ENCODE measurements around the gene EVA1C.
"Not testable (repeated sequence)": the region's sequence is repeated elsewhere in the genome, so short reads cannot be mapped to it uniquely, and the experiment has no call there.

Gene EVA1C, protein sequence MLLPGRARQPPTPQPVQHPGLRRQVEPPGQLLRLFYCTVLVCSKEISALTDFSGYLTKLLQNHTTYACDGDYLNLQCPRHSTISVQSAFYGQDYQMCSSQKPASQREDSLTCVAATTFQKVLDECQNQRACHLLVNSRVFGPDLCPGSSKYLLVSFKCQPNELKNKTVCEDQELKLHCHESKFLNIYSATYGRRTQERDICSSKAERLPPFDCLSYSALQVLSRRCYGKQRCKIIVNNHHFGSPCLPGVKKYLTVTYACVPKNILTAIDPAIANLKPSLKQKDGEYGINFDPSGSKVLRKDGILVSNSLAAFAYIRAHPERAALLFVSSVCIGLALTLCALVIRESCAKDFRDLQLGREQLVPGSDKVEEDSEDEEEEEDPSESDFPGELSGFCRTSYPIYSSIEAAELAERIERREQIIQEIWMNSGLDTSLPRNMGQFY

DNA sequence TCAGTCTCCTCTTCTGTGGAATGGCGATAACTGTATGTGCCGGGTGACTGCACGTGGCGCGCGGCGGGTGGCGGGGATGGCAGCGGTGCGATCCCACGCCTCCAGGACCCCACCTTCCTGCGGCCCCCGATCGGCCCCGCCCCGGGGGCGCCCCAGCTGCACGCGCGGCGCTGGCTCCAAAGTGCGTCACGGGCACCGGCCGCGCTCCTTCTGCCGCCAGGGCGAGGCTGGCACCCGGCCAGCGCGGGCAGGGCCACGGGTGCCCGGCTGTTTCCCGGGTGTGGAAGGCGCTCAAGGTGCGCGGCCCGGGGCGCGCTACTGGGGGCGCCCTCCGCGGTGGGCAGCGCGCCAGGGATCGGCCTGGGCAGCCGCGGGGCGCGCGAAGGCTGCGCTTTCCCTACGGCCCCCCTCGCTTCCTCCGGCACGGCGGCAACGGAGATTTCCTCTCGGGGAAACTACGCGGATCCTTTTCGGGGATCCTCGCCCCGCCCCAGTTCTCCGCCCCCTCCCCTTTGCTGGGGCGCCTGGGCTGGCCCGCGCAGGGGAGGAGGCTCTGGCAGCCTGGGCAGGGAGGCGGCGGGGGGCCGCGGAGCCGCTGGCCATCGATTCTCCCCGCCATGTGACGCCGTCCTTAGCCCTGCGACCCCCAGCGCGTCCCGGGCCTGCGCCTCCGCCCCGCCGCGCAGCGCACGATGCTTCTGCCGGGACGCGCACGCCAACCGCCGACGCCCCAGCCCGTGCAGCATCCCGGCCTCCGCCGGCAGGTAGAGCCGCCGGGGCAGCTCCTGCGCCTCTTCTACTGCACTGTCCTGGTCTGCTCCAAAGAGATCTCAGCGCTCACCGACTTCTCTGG lies at the start of gene EVA1C:
TSS of gene EVA1C (plus strand) at position 545 of the 853 bp plus-strand sequence. CDS start at position 693, 148 bp downstream.
- TF ChIP-seq, protein P1, sequence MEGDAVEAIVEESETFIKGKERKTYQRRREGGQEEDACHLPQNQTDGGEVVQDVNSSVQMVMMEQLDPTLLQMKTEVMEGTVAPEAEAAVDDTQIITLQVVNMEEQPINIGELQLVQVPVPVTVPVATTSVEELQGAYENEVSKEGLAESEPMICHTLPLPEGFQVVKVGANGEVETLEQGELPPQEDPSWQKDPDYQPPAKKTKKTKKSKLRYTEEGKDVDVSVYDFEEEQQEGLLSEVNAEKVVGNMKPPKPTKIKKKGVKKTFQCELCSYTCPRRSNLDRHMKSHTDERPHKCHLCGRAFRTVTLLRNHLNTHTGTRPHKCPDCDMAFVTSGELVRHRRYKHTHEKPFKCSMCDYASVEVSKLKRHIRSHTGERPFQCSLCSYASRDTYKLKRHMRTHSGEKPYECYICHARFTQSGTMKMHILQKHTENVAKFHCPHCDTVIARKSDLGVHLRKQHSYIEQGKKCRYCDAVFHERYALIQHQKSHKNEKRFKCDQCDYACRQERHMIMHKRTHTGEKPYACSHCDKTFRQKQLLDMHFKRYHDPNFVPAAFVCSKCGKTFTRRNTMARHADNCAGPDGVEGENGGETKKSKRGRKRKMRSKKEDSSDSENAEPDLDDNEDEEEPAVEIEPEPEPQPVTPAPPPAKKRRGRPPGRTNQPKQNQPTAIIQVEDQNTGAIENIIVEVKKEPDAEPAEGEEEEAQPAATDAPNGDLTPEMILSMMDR (IDR thresholded peaks at IDR 0.05; ENCODE audit: low read depth, low read length), result no peak
- no peak for DNase-seq (ENCODE audit: extremely low read depth, low read depth)

DNA sequence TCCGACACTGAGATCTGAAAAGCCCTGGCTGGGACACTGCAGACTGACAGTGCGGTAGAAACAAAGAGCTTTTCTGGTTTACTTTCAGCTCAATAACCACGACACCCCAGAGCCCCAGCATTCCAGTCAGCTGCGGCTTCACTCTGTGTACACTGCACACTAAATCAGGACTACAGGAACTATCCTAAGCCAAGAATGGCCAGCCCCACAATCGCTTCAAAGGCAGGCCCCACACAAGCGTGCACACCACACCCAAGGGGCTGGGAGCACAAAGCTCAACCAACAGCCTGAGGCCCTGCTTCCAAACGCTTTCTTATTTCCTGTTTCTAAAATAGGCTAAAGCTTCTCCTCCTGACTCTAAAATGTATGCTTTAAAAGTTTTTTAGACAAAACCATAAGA lies 48.1 kb upstream of the EVA1C start:
- no peak for DNase-seq (ENCODE audit: extremely low read depth, low read depth)
- TF ChIP-seq, protein P1 (IDR thresholded peaks at IDR 0.05; ENCODE audit: low read depth, low read length), result no peak

DNA sequence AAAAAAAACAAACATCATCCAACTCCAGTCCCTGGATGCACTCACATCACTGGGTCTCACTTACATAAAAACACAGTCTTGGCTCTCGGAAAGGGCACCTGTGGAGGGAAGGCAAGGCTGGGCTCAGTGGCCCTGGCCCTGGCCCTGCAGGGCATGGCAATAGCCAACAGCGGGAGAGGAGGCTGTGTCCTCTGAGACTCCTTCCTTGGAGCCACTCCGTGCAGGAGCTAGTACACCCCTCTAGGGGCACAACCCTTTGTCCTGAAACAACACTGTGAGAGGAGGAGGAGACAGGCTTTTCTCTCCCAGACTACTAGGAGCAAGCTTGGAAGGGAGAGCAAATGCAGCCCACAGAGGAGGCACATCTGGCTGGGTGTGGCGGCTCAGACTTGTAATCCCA lies 47.7 kb upstream of the EVA1C start:
- DNase-seq (ENCODE audit: extremely low read depth, low read depth), result no peak
- TF ChIP-seq, protein P1 (IDR thresholded peaks at IDR 0.05; ENCODE audit: low read depth, low read length), result no peak

DNA sequence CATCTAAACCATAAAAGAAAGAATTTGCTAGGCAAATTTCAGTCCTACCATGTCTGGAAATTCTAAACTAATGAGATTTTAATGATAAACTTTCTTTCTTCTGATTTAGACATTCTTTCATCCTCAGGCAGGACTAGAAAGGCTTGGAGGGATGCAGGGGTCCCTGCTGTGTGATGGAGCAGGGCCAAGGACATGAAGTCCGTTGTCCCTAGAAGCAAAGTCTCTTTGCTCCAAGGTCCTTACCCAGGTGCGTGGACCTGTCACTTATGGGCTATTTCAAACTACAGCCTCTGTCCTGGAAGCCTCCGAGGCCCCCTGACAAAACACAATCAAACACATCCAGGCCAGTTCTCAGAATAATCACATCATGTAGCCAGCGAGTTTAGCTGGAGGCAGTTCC lies 46.3 kb upstream of the EVA1C start:
- no peak for DNase-seq (ENCODE audit: extremely low read depth, low read depth)
- TF ChIP-seq, protein P1 (IDR thresholded peaks at IDR 0.05; ENCODE audit: low read depth, low read length), result no peak

DNA sequence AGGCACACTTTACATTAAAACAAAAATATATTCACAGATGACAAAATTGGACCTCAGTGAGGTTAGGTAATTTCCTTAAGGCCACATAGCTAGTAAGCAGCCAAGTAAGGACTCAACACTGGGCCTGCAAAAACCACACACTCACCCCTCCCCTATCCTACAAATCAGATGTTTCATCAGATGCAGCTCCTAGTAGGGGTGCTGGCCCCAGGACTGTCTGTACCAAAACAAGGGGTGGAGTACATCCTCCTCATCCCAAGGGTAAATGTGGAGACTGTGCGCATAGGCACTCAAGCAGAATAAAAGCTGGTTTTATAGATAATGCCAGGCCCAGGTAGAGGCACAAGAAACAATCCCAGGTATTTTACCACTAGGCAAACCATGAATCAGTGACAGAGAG lies 45.3 kb upstream of the EVA1C start:
- no peak for DNase-seq (ENCODE audit: extremely low read depth, low read depth)
- TF ChIP-seq, protein P1 (IDR thresholded peaks at IDR 0.05; ENCODE audit: low read depth, low read length), result no peak

DNA sequence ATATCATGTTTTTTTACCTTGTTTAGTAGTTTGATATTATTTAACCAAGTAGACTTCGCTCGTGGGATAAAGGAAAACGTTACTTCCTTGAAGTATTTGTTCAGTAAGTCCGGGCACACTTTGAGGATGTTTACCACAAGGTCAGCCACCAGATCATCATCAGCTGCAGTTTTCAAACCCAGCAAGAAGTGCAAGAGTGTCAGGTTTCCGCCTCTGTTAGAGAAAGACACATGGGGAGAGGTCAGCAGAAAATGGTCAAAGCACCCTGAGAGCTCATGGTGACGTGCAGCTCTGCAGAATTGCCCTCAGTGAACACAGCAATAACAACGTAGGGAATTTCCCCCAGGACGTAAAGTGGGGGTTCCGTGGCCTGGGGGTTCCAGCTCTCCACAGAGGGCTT lies 44.1 kb upstream of the EVA1C start:
- TF ChIP-seq, protein P1 (IDR thresholded peaks at IDR 0.05; ENCODE audit: low read depth, low read length), result no peak
- no peak for DNase-seq (ENCODE audit: extremely low read depth, low read depth)

DNA sequence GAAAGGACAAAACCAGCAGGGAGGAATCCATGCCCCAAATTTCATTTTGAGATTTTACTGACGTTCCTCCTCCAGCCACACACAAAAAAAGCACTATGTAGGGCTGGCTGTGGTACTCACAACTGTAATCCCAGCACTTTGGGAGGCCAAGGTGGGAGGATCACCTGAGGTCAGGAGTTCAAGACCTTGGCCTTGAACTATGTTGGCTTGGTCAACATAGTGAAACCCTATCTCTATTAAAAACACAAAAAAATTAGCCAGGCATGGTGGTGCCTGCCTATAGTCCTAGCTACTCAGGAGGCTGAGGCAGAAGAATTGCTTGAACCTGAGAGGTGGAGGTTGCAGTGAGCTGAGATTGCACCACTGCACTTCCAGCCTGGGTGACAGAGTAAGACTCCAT lies 43.5 kb upstream of the EVA1C start:
- not testable (repeated sequence) for DNase-seq (ENCODE audit: extremely low read depth, low read depth)

All from AG09319 (cell line).